GM21526 (cell line): Measurements from ENCODE around the gene PTPRF.

Source experiments
- ATAC-seq: cut with Tn5 transposase; IDR thresholded peaks from one replicate; pipeline ENCODE4 v1.9.1; 2021; ENCODE audit warnings: moderate library complexity; ENCODE audit not compliant: unreplicated experiment, low FRiP score

The PTPRF gene

DNA sequence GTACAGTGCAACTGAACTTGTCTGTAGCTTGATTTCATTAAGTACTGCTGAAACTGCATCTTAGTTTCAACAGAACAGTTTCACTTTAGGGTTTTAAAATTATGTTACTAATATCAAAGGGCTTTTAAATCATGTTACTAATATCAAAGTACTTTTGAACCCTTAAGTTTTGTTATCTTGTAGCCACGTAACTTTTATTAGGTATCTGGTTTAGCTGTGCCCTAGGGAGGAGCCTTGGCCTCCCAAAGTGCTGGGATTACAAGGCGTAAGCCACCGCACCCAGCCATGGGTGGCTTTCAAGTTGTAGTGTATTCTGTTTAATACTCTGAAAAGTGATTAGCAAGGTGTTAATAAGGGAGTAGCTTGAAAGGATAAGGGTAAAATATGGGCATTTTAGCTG is 121.2 kb downstream of the PTPRF start:
- ATAC-seq: no peak

DNA sequence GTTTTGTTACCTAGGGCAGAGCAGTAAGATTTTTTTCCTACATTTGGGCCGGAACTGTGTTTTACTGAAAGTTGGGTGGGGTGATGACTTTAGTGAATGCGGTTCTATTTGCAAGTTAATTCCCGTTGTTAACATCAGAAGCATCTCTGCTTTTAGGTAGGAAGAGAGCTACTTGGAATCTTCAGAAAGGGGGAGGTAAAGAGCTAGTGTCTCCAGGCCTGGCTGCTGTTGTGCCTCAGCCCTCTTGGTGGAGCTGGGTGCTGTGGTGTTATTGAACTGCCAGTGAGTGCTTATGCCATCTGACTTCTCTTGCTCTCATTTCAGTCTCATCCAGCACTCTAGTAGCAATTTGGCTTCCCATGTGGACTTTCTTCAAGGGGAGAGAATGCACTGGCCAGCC is 122.7 kb downstream of the PTPRF start:
- no peak for ATAC-seq

DNA sequence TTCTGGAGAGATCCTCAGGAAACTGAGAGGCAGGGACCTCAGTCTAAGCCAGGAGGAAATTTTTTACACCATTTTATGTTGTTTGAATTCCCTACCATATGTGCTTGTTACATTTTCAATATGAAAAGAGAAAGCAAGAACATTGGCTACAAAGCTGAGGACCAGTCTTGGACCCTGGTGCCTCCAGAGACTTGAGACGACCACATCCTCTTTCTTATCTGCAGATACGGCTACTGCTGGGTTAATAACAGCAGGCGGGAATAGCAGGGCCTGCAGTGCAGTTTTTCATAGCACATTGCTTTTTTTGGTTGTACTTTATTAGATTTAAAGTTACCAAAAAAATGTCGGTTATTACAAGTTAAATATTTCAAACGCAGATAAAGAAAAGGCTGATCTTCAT is 123.2 kb downstream of the PTPRF start:
- ATAC-seq: no peak

DNA sequence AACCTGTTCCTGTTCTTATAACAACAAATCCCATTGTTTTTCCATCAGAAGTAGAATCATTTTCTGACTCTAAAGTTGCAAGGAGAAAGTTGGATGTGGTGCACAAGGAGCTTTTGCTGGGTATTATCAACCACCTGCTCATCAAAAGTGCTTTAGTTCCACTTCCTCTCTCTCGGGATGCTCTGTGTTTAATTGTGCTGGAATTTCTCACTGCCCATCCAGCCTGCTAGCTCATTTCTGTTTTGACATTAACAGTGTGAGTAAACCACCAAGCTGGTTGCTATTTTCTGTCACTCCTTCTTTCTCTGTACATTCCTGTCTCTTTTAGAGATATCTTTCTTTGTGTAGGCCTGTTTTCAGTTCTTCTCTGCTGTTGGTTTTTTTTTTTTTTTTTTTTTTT is 125.3 kb downstream of the PTPRF start:
- no peak for ATAC-seq

DNA sequence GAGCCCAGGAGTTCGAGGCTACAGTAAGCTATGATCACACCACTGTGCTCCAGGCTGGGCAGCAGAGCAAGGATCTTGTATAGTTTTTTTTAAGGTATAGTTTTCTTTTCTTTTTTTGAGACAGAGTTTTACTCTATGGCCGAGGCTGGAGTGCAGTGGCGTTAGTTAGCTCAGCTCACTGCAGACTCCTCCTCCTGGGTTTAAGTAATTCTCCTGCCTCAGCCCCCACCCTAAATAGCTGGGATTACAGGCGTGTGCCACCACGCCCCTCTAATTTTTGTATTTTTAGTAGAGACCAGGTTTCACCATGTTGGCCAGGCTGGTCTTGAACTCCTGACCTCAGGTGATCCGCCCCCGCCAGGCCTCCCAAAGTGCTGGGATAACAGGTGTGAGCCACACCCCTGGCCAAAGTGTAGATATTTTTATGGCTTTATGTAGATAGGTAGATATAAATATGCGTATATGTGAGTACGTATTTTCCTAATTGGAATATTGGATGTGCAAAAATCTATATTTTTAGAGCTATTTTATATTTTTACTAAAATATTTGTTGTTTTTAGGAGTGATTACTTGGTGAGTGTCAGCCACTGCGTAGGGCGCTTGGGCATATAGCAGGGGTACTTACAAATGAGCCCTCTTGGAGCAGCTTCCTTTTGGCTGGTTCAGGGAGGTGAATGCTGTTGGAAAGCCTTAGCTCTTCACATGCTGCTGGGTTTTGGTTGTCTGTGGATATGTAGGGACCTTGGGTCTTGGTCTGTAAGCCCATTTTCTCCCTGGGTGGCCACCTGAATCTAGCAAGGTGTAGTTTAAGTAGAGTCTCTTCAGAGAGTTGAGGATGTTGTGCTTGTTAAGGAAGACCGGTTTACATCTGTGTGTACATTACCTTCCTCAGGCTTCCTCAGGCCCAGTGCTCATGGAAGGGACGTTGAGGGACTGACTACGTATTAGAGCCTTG is 128.8 kb downstream of the PTPRF start:
- ATAC-seq: no peak

DNA sequence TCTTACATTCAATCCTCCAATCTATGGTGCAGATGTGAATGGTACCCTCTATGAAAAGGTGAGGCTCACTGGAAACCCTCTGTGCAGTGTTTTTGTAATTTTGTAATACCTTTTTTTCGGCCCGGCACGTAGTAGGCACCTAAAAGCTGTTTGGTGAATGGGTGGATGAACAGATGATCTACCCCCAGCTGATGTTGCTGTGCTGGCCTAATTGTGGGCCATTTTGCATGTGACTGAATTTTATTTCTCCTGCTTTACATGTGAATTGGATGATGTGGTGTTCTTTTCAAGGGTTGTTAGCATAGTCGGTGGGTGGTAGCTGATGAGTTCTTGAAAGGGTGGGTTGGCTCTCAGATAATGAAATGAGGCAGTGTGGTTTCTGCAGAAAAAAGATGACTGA is 129.7 kb downstream of the PTPRF start:
- no peak for ATAC-seq

DNA sequence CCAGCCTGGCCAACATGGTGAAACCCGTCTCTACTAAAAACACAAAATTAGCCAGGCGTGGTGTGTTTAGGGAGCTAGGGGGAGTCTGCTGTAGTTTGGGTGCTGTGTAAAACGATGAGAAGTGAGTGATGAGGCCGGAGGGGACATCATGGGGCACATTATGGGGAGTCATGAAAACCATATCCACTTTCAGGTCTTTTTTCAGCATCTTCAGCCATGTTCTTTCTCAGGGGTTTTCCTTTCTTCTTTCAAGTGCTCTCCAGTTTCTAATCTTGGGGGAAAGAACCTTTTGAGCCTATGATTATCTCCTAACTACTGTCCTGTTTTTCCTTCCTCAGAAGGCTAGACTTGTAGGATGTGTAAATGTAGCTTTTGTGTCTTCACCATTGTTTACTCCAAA is 133.7 kb downstream of the PTPRF start:
- ATAC-seq: no peak

DNA sequence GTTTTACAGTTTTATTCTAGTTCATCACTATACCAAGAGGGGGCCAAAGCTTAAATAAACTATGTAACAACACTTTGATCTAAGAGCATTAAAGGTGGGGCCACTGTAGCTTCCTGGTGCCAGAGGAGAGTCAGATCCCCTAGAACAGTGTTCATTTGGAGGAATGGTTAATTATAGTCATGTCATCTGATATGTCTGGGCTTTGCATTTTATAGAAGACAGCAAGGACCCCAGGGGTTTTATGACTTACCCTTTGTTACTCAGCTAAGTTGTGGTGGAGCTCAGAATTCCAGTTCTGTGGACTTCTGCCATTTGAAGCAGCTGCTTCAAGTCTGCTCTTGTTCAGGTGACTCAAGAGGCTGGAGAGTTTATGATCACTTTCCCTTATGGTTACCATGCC is 135.9 kb downstream of the PTPRF start:
- no peak for ATAC-seq

DNA sequence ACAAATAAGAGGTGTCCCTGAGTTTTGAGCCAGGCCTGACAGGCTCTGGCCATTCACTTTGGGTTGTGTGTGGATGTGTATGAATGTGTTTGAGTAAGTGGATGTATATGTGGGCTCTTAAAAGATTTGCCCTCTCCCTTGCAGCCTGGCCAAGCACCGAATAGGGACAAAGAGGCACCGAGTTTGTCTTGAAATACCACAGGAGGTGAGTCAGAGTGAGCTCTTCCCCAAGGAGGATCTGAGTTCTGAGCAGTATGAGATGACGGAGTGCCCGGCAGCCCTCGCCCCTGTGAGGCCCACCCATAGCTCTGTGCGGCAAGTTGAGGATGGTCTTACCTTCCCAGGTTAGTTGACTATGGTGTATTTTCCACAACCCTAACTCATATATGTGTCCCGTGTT is 138.3 kb downstream of the PTPRF start:
- ATAC-seq: no peak

DNA sequence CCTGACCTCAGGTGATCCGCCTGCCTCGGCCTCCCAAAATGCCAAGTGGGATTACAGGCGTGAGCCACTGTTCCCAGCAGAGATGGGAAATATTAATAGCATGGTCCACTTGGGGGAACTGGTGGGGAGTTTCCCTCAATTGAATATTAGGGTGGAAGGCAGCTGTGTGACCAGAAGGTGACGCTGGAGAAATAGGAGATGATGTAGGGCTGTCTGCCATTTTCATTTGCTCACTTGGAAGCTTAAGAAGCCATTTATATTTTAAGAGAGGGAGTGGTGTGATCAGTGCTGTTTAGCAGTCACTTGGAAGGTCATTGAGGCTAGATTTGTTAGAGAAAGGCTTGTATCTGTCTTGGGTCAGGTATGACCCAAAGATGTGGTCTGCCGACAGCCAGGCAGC is 139.2 kb downstream of the PTPRF start:
- ATAC-seq: no peak

DNA sequence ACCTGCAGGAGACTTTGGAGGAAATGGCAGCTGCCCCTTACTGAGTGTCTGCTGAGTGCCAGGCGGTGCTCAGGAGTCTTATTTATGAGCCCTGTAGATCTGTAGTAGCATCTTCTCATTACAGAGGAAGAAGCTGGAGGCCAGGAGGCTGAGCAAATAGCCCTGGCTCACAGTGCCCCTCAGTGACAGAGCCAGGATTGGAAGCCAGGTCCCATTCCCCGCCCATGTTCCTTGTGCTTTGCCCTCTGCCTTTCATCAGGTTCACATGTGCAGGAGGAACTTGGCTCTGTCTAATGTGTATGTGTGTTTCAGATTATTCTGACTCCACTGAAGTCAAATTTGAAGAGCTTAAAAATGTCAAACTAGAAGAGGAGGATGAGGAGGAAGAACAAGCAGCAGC is 140.5 kb downstream of the PTPRF start:
- no peak for ATAC-seq

DNA sequence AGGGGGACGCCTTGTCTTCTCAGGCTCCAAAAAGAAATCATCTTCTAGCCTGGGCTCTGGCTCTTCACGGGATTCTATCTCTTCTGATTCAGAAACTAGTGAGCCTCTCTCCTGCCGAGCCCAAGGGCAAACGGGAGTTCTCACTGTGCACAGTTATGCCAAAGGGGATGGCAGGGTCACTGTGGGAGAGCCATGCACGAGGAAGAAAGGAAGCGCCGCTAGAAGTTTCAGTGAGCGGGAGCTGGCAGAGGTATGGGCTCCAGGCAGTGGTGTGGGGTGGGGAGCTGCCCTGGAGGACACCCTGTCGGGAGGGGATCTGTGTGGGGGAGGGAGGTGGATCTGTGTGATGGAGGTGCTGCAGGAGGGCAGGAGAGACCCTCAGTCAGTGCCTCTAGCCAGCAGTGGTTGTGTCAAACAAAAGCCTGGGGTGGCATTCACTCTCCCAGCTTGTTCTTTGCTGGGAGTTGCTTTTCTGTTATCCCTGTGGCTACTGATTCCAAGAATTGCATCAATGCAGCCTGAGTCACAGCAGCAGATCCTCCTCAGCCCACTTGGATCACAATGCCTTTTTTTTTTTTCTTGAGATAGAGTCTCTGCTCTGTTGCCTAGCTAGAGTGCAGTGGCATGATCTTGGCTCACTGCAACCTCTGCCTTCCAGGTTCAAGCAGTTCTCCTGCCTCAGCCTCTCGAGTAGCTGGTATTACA is 141.1 kb downstream of the PTPRF start:
- no peak for ATAC-seq

DNA sequence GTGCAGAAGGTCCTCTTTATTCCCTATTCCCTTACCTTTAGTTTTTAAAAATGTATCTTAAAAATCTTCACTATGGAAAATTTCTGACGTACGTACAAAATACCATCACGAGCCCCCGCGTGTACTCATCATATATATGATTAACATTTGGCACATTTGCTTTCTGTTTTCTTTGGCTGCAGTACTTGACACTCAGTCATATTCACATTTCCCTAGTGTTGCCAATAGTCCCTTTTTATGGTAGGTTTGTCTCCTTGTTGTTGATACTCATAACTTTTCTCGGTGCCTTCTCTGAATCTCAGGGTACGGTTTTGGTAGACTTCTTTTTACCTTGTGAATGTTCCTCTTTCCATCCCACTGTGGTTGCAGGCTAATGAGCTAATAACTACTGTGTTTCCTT is 142.6 kb downstream of the PTPRF start:
- ATAC-seq: no peak
